Measurements from ENCODE around the gene RNF31.
"Not testable (repeated sequence)": the region's sequence is repeated elsewhere in the genome, so short reads cannot be mapped to it uniquely, and the experiment has no call there.

RNF31 gene

DNA sequence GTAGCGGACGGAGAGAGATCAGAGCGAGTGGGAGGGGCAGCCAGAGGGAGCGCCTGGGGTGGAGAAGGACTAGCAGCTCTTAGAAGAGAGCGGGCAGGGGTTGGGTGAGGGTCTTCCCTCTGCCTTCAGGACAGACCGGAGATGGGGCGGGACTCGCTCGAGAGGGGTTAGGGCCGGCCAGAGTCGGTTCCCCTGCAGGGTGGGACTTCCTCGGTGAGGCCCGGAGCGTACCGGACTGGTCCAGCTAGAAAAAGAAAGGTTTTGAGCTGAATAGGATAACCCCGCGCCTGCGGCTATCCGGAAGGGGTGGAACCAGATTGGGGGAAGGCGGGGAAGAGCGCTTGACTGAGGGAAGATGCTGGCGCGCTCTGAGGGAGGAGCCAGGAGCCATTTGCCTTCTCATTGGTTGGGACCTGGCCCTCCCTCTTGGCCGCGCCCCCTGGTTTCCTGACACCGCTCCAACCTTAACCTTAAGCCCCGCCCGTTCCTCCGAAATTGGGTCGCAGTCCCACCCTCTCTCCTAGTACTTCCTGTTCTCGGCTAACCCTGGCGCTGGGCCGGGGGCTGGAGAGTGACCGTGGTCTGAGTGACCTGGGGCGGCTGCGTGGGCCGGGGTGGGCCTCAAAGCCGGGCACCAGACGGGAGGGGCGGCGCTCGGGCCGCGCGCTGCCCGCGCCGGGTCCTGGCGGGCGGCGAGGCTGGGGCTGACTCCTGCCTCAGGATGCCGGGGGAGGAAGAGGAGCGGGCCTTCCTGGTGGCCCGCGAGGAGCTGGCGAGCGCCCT, at the start of gene RNF31:
Gene RNF31, plus strand, starts transcription at position 521 of the 783 bp plus-strand sequence. Its CDS starts 201 bp downstream, at position 722.
- peak; percentile 98 for DNase-seq

DNA sequence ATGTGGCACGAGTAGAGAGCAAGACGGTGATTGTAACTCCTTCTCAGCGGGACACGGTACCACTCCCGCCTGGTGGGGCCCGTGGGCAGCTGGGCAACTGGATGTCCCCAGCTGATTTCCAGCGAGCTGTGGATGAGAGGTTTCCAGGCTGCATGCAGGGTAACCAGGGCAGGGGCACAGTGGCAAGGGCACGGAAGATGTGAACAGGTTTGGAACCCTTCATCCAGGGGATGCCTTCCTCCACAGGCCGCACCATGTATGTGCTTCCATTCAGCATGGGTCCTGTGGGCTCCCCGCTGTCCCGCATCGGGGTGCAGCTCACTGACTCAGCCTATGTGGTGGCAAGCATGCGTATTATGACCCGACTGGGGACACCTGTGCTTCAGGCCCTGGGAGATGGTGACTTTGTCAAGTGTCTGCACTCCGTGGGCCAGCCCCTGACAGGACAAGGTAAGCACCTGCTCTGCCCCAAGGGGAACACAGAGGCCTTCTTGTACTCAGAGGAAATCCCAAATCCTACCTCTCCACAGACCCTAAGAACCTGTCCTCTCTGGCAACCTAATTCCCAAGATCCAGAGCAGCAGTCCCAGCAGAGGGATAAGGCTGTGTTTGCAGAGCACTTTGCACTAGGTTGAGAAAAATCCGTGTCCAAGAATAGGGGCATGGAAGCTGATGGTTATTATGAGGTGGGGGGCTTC, 48.9 kb upstream of the RNF31 start:
- DNase-seq: no peak

DNA sequence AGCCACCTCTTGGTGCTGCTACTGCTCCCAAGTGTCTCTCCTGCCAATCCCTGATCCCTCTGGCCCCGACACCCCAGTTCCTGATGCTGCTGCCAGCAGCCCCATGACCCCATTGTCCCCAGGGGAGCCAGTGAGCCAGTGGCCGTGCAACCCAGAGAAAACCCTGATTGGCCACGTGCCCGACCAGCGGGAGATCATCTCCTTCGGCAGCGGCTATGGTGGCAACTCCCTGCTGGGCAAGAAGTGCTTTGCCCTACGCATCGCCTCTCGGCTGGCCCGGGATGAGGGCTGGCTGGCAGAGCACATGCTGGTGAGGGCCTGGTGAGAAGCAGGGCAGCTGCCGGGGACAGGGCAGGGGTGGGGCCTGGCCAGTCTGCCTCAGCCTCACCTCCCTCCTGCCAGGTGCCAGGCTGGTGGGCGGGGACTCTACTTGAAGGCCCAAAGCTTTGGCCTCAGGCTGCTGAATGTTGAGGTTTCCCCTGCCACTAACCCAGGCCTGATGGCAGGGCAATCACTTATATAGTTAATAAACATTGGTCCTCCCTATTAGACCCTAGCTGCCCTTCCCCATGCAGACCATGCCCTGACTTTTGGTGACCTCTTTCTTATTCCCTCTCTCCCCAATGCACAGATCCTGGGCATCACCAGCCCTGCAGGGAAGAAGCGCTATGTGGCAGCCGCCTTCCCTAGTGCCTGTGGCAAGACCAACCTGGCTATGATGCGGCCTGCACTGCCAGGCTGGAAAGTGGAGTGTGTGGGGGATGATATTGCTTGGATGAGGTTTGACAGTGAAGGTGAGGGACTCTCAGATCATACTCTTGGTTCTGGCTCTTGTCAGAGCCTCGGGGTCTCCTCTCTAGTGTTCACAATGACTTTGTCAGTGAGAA, 48.1 kb upstream of the RNF31 start:
- no peak for DNase-seq

DNA sequence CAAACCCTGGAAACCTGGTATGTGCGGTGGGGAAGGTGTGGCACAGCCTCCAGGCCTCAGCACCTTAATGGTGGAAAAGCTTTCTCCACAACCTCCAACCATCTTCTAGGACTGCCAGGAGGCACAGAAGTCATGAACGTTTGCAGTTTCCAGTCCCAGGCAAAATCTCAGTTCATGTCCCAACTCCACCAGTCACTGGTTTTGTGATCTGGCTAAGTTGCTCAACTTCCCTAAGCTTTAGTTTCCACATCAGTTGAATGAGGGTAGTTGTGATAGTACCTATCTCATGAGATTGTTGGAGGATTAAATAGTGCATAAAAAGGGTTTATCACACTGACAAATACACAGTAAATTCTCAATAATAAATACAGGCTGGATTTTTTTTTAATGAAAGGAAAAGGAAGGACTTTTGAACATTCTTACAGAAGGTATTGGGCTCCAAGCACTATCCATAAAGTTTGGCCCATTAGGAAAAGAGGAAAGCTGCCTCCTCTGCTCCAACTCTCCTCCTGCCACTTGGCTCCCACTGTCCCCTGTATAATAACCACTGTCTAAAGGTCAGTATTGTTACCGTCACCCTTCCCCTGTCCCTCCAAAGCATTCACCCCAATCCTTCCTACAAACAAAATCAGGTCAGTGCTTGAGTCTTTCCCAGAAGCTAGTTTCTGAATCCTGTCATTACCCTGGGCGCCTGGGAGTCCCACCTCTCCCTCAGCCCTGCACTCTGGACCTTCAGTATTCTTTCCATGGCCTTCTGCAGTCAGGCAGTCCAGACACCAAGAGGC, 46.9 kb upstream of the RNF31 start:
- DNase-seq: no peak

DNA sequence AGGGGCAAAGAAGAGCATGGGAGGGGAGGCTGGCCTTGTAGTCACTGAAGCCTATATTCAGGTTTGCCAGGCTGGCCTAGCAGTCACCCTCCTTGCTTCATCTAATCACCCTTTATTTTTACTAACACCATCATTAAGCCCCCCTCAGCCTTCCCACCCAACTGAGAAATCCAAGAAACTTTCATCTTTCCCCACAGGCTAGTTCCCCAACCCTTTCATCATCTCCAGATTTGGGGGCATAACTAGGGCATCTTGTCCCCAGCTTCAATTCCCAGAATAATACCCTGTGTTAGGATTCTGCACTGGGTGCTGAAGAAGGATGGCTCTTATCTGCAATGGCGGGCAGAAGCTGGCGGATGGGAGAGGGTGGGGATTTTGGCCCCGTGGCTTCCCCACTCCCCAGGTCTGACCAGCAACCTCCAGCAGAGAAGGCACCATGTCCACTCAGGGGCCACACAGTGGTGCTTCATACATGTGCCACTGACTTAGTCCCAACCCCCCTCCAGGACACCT, 46.3 kb upstream of the RNF31 start:
- DNase-seq: no peak

DNA sequence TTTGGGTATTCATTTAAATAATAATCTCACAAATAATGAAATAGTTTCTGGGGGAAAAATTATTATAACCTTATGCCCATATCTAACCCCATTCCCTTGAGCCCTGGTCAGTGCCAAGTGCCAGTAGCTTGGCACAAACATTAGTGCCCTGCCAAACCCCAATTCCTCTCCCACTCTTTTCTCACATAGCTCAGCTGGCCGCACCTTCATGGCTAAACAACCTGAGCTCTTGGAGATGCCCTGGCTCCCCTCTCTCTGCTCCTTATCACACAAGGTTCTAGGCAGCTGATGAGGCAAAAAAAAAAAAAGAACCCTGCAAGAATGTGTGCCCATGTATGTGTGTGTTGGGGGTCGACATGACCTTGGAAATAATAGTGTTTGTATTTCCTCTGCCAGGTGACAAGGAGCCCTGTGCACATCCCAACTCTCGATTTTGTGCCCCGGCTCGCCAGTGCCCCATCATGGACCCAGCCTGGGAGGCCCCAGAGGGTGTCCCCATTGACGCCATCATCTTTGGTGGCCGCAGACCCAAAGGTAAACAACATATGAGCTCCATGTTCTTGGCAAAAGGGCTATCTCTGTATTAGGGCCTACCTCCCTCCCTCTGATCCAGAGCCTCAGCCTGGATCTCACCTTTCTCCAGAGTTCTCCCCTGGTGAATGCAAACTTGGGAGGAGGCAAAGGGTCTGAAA, 44.8 kb upstream of the RNF31 start:
- DNase-seq: no peak

DNA sequence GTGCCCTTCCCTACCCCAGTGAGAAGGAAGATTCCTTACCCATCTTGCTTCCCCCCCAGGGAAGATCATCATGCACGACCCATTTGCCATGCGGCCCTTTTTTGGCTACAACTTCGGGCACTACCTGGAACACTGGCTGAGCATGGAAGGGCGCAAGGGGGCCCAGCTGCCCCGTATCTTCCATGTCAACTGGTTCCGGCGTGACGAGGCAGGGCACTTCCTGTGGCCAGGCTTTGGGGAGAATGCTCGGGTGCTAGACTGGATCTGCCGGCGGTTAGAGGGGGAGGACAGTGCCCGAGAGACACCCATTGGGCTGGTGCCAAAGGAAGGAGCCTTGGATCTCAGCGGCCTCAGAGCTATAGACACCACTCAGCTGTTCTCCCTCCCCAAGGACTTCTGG, 43.8 kb upstream of the RNF31 start:
- no peak for DNase-seq

DNA sequence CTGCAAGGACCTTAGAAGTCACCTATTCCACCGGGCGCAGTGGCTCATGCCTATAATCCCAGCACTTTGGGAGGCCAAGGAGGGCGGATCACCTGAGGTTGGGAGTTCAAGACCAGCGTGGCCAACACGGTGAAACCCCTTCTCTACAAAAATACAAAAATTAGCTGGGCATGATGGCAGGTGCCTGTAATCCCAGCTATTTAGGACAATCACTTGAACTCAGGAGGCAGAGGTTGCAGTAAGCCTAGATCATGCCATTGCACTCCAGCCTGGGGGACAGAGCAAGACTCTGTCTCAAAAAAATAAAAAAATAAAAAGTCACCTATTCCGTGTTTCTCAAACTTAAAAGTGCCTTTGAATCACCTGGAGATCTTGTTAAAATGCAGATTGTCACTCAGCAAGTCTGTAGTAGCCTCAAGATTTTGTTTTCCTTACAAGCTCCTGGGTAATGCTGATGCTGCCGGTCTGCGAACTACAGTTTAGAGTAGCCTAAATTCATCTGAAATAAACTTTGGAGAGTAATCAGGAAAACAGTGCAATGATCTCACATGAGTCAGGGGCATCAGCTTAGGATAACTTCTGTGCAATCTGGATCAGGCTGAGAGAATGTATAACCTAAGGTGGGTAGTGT, 41.6 kb upstream of the RNF31 start:
- DNase-seq: not testable (repeated sequence)

DNA sequence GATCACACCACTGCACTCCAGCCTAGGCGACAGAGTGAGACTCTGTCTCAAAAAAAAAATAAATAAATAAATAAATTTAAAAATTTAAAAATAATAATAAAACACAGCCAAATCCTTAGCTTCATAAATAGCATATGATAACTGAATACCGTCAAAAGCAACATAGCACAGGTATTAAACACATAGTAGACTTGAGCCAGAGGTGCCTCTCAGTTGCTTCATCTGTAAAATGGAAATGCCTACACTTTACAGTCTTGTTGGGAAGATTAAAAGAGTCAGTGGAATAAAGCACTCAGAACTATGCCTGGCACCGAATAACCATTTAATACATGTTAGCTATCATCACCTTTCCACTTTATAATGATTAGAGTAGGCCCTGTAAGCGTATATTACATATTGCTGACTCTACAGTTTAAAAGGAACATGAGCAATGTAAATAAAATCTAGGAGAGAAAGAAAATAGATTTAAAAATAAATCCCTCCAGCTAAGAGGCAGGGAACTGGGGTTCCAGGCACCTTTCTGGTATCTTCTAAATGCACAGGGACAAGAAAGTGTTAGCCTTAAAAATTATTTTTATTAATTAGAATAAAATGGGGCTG, 40.5 kb upstream of the RNF31 start:
- DNase-seq: no peak

DNA sequence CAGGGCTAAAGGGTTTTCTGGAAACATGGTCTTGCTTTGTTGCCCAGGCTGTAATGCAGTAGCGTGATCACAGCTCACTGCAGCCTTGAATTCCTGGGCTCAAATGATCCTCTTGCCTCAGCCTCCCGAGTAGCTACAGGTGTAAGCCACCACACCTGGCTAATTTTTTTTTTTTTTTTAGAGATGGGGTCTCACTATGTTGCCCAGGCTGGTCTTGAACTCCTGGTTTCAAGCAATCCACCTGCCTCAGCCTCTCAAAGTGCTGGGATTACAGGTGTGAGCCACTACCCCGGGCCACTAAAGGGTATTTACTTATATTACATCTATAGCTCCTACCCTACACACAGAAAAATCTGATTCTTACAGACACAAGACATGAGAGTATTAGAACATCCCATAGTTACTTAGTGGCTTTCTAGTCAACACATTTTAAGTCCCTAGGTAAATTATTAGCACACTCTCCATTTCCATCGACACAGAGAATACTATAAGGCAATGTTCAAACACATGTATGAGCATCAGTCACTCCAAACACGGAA, 38.9 kb upstream of the RNF31 start:
- no peak for DNase-seq

DNA sequence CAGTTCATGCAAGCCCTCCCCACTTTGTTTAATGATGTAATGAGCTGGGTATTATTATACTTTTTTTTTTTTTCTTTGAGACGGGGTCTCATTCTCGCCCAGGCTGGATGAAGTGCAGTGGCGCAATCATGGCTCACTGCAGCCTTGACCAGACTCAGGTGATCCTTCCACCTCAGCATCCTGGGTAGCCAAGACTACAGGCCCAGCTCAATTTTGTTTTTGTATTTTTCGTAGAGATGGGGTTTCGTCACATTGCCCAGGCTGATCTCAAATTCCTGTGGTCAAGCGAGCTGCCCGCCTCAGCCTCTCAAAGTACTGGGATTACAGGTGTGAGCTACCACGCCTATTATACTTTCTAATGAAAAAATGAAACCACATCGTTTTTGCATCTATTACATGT, 37.2 kb upstream of the RNF31 start:
- no peak for DNase-seq

DNA sequence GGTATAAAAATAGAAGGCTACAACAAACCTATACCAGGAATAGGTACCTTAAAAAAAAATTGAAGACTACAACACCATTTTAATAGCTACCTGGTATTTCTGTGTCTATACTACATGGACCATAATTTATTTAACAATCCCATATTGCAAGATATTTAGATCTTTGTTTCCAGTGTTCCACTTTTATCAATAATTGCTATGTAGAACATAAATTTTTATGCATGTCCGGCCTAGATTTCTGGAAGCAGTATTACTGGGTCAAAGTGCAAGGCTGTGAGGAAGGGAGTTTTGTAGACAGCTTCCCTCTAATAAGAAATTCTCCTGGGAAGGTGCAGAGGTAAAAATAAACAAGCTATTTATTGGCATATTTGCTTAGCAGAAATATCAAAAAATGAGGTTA, 36.8 kb upstream of the RNF31 start:
- no peak for DNase-seq

DNA sequence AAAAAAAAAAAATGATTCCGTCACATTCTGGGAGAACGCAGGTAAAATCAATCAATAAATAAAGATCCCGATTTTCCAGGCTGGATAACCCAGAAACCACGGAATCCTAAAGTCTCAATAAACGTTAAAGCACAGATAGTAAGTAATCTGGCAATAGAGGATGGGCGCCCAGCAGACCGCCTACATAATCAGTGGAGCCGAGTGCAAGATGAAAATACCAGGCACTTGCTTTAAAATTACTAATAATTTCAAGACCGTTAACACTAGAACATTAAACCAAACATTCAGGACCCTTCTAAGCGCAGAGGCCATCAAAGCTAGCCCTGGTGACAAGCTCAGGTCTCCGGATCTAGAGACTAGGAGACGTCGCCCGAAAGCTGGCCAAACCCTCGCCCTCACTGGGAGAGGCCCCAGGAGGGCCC, 33.9 kb upstream of the RNF31 start:
- no peak for DNase-seq

DNA sequence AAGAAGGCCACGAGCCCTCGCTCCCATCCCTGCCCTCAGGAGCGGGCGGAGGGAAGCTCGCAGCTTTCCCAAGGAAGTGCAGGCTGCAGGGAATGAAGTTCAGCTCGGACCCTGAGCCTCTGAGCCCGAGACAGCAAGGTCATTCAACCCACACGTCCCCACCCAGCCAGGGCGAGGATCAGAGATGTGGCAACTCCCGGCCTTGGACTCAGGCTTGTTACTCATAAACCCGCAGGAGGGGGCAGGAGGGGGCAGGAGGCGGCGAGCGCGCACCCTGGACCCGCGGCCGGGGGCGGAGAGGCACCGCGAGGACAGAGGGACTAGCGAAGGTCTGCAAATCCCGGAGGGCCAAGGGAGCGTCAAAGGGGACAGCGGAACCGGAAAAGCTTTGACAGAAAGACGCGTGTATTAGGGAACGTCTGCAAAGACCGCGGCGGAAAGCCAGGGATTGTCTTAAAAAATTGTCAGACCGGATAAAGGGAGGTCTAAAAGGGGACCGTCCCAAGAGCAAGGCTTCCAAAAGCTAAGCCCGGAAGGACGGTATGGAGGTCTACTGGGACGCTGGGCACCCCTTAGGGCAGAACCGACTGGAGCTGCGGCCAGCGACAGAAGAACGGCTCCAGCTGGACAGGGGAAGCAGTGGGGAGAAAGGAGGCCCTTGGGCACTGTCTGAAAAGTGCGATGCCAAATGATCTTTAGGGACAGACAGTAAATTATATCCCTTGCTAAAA, 33.3 kb upstream of the RNF31 start:
- peak; percentile 87 for DNase-seq

DNA sequence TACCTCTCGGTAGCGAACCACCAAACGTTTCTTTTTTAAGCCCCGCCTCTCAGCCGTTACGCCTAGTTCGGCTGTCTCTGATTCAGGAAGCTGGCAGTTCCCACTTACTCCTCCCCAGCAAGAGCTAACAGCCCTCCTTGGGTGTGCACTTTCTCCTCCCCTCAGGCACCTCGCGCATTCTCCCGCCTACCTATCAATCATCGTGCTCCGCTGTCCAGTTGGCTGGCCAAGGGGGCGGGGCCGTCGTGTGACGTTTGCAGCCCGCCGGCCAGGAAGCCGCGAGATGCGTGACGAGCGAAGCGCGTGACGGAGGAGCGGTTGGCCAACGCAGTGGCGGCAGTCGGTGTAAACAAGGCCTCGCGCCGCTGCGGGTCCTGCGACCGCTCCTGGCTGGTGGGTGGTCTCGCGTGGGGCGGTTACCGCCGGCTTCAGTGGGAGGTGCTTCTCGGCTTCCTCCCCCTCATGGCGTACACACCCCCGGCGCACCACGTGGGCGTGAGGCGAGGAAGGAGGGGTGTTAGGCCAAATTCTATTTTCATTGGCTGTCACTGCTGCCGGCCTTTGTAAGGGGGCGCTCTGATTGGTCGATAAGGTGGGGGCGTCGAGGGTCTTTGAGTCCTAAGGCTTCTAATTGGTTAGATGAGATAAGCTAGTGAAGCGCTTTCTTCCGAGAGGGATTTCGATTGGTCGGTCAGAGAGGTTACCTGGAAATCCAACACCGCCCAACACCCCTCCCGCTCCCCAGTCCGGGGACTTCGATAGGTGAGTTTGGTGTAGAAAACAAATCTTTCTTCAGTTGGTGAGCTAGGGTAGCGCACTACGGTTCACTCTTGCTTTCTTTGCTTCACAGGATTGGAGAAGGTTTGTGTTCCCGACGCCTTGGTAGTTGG, 32.5 kb upstream of the RNF31 start, which contains the start of the genes DCAF11 and NRL:
Gene DCAF11, plus strand, starts transcription at position 246 of the 890 bp plus-strand sequence. CDS start 818 bp downstream, outside the sequence.
Gene NRL, minus strand, starts transcription at position 418 of the 890 bp plus-strand sequence. CDS start 32,101 bp downstream, outside the sequence.
- peak; percentile 98 for DNase-seq

DNA sequence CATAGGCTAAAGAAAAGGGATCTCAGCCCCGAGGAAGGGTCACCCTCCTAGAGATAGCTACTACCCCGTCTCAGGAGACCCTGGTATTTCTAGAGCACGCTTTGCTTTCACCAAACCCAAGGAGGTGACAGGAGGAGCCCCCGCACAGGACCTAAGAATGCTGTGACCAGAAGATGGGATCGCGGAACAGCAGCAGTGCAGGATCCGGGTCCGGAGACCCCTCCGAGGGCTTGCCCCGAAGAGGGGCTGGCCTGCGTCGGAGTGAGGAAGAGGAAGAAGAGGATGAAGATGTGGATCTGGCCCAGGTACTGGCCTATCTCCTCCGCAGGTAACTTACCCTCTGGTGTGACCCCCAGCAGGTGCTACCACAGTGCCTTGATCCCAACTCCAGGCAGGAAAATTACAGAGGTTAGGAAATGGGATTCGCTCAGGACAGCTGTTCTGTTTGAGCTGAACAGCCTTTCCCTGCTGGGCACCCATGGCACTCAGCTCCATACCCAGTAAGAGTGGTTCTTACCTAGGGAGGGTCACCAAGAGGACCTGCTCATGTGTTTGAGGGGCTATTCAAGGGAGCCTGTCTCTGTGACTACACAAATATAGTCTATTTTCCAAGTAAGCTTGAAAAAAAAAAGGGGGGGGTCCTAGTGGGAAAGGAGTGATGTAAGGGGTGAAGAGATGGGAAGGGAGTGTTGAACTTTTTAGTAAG, 31.7 kb upstream of the RNF31 start:
- DNase-seq: no peak

DNA sequence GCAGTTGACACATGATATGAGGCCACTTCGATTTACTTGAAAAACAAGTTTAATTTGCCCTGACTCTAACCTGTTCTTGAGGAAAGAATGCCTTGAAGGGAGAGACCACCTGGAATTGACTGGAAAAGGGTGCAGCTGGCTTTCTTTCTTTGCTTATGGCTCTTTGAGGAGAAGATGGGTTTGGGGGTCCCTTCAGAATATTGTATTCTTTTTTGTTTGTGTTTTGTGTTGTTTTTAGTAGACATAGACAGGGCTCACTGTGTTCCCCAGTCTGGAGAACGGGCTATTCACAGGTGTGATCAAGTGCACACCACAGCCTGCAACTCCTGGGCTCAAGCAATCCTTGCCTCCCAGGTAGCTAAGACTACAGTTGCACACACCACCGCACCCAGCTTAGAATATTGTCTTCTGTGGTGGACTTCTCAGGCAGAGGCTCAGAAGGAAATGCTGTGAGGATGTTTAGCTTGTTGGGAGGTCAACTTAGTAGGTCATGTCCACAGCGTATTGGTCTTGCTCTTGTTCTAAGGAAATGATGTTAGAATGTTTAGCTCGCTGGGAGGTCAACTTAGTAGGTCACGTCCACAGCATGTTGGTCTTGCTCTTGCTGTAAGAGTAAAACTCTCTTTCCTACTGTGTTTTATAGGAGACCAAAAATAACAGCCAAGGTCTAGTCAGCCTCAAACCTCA, 31.0 kb upstream of the RNF31 start:
- DNase-seq: no peak

All from stimulated activated CD8-positive, alpha-beta memory T cell treated with anti-CD3 and anti-CD28 coated beads, Interleukin-4, amount 100 ng/mL, for 48 hours (primary cell).